ENCODE measurements around the gene SAMHD1. TPM values are rescaled to one million over a fixed set of nuclear protein-coding genes. Genes with fewer than 3 reads are reported as not detected.

Gene SAMHD1
- total and polyA plus RNA-seq, 9 of the 15 experiments (the other 6 are each of a cell fraction or from before 2014, with no cell fraction given) = 6.8 to 20.4 (median 14.8) TPM

- TF ChIP-seq PHF8 (IDR thresholded peaks at IDR 0.05; ENCODE audit: borderline replicate concordance, low read length) = peak; percentile 73; the same call in 1 of the 2 replicates
- TF ChIP-seq FOXA3 (CRISPR knock-in tag; conservative IDR thresholded peaks at IDR 0.05 in 1 of 2, IDR thresholded peaks at IDR 0.05 in 1 of 2) = no peak
- no peak for TF ChIP-seq ARID3B (CRISPR knock-in tag; IDR thresholded peaks at IDR 0.05; ENCODE audit: borderline replicate concordance)
- TF ChIP-seq SMAD2 (IDR thresholded peaks at IDR 0.05; ENCODE audit: low read depth, low read length) = no peak
- TF ChIP-seq THRA (IDR thresholded peaks at IDR 0.05) = no peak
- no peak for TF ChIP-seq KLF6 (CRISPR knock-in tag; IDR thresholded peaks at IDR 0.05; ENCODE audit: borderline replicate concordance)
- no peak for TF ChIP-seq ZNF668 (CRISPR knock-in tag; IDR thresholded peaks at IDR 0.05)
- TF ChIP-seq IFI16 (CRISPR knock-in tag; IDR thresholded peaks at IDR 0.05) = no peak
- no peak for TF ChIP-seq KAT2B (IDR thresholded peaks at IDR 0.05; ENCODE audit: low read depth, low read length)
- TF ChIP-seq TRIM25 (IDR thresholded peaks at IDR 0.05; ENCODE audit: borderline replicate concordance) = no peak
- no peak for TF ChIP-seq ZNF609 (CRISPR knock-in tag; IDR thresholded peaks at IDR 0.05; ENCODE audit: borderline replicate concordance)
- TF ChIP-seq ZNF184 (CRISPR knock-in tag; IDR thresholded peaks at IDR 0.05) = no peak
- no peak for TF ChIP-seq E2F5 (CRISPR knock-in tag; IDR thresholded peaks at IDR 0.05)
Observed at GRCh38 chr20:36951979-36952738, 651 bp upstream of the SAMHD1 start (continued).

Data from K562 (cell line).